HG02798 (cell line): ENCODE results near the gene PKP4.
"Not testable (repeated sequence)": the region's sequence is repeated elsewhere in the genome, so short reads cannot be mapped to it uniquely, and the experiment has no call there.

Experiments
- ATAC-seq: cut with Tn5 transposase; IDR thresholded peaks from one replicate; pipeline ENCODE4 v1.9.1; 2021; ENCODE audit warnings: mild to moderate bottlenecking; ENCODE audit not compliant: unreplicated experiment, poor library complexity

The PKP4 gene

GRCh38 chr2:158670292-158670691 is 213.5 kb downstream of the PKP4 start:
- no peak for ATAC-seq

GRCh38 chr2:158671360-158672245 is 214.9 kb downstream of the PKP4 start:
- ATAC-seq, result no peak

- no peak for ATAC-seq
Observed at GRCh38 chr2:158676295-158676694, 219.5 kb downstream of the PKP4 start.

GRCh38 chr2:158676696-158677095 is 219.9 kb downstream of the PKP4 start:
- ATAC-seq, result no peak

GRCh38 chr2:158677542-158677941 is 220.8 kb downstream of the PKP4 start:
- ATAC-seq, result no peak

- ATAC-seq, result no peak
Observed at GRCh38 chr2:158681816-158682215, 225.1 kb downstream of the PKP4 start.

GRCh38 chr2:158685646-158686045 is 228.9 kb downstream of the PKP4 start:
- no peak for ATAC-seq

GRCh38 chr2:158686210-158686691 is 229.5 kb downstream of the PKP4 start:
- no peak for ATAC-seq

GRCh38 chr2:158687315-158687714 is 230.6 kb downstream of the PKP4 start:
- ATAC-seq, result no peak

- no peak for ATAC-seq
Observed at GRCh38 chr2:158688721-158689120, 232.0 kb downstream of the PKP4 start.

GRCh38 chr2:158689391-158689790 is 232.6 kb downstream of the PKP4 start:
- no peak for ATAC-seq

- ATAC-seq, result no peak
Observed at GRCh38 chr2:158690823-158691222, 234.1 kb downstream of the PKP4 start.

- ATAC-seq, result no peak
Observed at GRCh38 chr2:158691619-158692018, 234.9 kb downstream of the PKP4 start.

GRCh38 chr2:158692372-158693103 is 235.8 kb downstream of the PKP4 start:
- ATAC-seq, result no peak

GRCh38 chr2:158693476-158693875 is 236.7 kb downstream of the PKP4 start:
- no peak for ATAC-seq

- no peak for ATAC-seq
Observed at GRCh38 chr2:158695305-158695704, 238.6 kb downstream of the PKP4 start.

GRCh38 chr2:158695744-158696143 is 239.0 kb downstream of the PKP4 start:
- not testable (repeated sequence) for ATAC-seq

- ATAC-seq, result no peak
Observed at GRCh38 chr2:158699323-158699722, 242.6 kb downstream of the PKP4 start.

- no peak for ATAC-seq
Observed at GRCh38 chr2:158701101-158701500, 244.3 kb downstream of the PKP4 start.

- no peak for ATAC-seq
Observed at GRCh38 chr2:158702740-158703139, 246.0 kb downstream of the PKP4 start.

GRCh38 chr2:158704724-158705465 is 248.1 kb downstream of the PKP4 start:
- ATAC-seq, result not testable (repeated sequence)
